Stimulated activated CD4-positive, alpha-beta T cell treated with anti-CD3 and anti-CD28 coated beads, Interleukin-12 subunit alpha, Interleukin-12 subunit beta, amount 100 ng/mL, for 4 hours (primary cell): Measurements from ENCODE around the gene BBS2.
"Not testable (repeated sequence)": the region's sequence is repeated elsewhere in the genome, so short reads cannot be mapped to it uniquely, and the experiment has no call there.

Experiments used
- DNase-seq: peaks from one replicate; pipeline ENCODE4 v3.0.0-alpha.2; 2020

The BBS2 gene

DNA sequence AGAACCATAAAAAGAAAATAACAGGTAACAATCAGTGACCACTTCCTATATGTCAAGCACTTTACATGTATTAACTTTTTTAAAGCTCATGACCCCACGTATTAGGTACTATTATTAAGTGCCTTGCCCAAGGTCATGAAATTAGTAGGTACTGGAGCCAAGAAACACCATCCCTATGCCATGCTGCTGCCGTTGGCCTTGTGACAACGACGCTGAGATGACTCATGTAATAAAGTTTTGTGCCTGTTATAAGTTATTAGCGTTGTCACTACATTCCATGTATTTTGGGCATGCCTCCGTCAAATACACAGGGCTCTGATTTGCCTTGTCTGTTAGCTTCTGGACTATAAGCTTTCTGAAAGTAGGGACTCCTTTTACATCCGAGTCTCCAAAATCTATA is 1.4 kb downstream of the BBS2 start:
- DNase-seq = no peak

DNA sequence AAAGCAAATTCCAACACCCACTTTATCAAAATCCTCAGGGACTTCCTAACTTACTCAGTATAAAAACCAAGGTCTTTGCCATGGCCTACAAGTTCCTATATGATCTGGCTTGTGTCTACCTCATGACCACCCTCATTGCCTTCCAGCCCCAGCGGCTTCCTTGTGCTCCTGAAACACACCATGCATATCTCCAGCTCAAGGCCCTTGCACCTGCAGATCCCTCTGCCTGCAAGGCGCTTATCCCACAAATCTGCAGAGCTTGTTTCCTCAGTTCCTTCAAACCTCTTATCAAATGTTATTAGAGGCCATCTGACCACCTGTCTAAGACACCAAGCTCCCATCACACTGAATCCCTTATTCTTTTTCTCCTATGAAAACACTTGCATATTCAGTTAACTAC is 2.6 kb downstream of the BBS2 start:
- no peak for DNase-seq

DNA sequence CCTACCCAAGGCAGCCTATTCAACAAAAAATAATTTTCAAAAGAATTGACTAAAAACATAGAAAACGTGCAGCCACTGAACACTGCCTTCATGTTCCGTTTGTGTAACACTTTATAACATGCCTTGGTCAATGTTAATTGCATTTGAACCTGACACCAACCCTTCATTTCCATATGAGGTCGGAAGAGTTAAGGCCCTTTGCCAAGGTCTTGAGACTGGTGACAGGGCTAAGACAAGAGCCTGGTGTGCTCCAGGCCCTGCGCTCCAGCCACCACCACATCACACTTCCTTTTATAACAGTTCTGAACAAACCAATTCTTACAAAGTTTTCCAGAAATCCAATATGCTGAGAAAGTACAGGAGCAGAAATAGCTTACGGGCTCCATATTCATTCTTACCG is 4.2 kb downstream of the BBS2 start:
- no peak for DNase-seq

DNA sequence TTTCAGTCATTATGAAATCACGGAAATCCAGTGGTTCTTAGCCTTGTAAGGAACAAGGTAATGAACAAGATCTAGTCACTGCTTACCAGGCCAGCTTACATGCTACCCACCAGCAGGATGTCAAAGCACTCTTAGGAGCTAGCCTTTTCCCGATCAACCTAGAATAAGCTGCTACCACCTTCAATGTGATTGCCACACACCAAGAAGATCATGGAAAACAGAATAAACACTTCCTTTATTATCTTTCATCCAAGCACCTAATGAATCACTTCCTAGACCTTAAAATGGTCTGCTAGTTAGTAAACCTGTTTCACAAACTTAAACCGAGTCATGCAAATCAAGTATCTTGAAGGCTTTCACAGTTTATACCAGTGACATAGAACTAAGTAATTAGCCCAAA is 5.0 kb downstream of the BBS2 start:
- DNase-seq = no peak

DNA sequence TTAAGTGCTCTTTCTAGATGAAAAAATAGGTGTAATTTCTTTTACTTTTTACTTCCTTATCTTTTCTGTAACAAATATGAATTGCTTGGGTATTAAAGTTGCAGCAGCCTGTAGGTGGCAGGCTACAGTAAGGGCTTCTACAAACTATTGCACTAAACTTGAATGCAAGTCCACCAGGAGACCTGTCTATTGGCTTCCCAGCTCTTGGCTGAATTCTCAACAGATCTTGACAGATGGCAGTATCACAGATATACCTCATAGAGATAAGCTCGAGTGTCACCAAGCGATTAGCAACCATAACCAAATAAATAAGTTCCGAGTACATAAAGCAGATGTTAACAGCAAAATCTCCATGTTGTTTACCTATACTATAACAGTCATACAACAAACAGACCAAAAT is 5.9 kb downstream of the BBS2 start:
- no peak for DNase-seq

DNA sequence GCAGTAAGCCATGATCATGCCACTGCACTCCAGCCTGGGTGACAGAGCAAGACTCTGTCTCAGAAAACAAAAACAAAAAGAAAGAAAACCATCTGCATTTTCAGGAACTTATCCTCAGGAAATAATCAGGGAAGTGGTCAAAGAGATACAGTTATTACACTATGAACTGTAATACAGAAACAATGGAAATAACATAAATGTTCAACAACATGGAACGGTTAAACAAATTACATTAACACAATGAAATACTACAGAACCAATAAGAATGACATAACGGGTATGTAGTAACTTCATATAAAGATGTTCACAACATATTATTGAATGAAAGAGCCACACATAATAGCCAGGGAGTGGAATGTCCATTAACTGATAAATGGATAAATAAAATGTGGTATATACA is 6.7 kb downstream of the BBS2 start:
- DNase-seq = no peak

DNA sequence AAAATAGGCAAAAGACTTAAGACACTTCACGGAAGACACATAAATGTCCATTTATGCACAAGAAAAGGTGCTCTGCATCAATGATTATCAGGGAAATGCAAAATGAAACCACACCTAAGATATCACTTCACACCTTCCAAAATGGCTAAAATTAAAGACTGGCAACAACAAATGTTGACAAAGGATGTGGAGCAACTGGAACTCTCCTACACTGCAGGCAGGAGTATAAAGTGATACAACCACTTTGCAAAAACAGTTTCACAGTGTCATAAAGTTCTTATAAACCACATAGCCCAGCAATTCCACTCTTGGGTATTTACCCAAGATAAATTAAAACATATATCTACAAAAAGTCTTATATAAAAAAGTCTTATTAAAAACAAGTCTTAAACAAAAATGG is 7.8 kb downstream of the BBS2 start:
- DNase-seq = no peak

DNA sequence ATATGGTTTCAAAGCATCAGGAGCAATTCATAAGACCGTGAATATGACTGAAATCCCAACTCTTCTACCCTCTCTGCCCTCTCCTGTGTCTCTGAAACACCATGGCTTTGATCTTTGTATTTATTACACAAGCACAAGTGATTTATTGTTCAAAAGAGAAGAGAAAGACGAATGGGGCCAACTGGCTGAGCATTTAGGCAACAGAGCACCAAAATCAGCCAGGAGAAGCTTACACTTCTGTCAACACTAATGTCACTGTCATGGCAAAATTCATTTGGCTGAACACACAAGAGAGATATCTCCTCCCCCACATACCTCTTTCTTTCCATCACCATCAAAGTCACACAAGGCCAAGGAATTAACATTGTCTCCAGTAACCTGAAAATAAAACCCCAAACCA is 9.3 kb downstream of the BBS2 start:
- no peak for DNase-seq

DNA sequence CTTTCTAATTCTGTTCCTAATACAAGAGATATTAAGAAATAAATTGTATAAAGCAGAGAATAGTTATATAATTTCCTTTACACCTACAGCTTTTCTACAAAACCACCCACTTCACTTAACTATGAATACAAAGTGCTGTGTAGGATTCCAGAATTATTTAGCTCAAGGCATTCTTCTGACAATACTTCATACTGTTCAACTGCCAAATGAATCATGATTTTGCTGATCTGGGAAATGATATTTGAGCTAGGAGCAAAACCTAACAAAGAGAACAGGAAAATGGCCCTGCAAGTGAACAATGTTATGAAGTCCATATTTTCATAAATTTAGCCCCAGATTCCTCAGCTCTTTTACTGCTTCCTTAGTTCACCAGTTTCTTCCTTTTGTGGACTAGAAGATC is 12.9 kb downstream of the BBS2 start:
- DNase-seq = no peak

DNA sequence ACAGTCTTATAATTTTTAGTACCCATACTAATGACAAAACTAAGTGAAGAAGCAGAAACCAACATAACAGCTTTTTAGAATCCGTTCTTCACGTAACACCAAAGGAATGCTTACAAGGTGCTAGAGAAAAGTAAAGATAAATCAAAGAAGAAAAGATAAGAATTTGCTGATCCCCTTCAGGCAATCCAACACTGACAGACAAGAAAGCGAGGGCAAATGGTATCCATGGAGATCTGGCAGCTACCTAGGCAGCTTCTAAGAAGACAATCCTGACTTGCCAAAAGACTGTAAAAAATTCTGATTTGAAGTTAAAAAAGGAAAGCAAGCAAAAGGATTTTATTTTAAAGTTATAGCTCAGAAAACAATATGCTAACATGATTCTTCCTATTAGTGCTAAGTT is 14.6 kb downstream of the BBS2 start:
- no peak for DNase-seq

DNA sequence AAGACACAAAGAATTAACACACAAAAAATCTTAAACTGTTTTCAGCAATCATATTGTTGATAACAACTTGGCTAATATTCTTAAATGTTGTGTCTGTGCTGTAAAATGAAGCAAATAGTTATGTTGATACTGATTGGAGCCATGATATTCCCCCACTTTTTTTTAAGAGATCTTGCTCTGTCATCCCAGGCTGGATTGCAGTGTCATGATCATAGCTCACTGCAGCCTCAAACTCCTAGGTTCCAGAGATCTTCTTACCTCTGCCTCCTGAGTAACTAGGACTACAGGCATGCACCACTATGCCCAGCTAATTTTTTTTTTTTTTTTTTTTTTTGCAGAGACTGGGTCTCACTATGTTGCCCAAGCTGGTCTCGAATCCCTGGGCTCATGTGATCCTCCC is 26.0 kb downstream of the BBS2 start:
- no peak for DNase-seq

DNA sequence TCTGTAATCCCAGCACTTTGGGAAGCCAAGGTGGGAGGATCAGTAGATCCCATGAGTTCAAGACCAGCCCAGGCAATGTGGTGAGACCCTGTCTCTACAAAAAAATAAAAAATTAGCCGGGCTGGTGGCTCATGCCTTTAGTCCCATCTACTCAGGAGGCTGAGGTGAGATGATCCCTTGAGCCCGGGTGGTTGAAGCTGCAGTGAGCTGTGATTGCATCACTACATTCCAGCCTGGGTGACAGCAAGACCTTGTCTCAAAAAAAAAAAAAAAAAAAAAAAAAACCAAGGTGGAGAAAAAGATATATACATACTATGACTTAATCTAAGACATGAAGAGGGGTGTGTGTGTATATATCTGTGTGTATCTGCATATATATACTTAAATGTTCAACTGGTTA is 26.7 kb downstream of the BBS2 start:
- DNase-seq = no peak

DNA sequence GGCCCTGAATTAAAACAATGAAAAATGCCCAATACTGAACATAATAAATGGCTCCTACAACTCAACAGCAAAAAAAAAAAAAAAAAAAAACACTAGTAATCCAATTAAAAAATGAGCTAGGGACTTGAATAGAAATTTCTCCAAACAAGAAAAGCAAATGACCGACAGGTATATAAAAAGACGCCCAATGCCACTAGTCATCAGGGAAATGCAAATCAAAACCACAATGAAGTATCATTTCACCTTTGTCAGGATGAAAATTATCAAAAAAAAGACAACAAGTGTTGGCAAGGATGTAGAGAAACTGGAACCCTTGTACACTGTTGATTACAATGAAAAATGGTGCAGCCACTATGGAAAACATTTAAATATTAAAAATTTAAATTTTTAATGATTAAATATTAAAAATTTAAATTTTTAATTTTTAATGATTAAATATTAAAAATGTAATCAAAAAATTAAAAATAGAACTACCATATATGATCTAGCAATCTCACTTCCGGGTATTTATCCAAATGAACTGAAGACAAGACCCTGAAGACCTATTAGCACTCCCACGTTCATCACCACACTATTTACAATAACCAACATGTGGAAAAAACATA is 28.1 kb downstream of the BBS2 start:
- DNase-seq = no peak

DNA sequence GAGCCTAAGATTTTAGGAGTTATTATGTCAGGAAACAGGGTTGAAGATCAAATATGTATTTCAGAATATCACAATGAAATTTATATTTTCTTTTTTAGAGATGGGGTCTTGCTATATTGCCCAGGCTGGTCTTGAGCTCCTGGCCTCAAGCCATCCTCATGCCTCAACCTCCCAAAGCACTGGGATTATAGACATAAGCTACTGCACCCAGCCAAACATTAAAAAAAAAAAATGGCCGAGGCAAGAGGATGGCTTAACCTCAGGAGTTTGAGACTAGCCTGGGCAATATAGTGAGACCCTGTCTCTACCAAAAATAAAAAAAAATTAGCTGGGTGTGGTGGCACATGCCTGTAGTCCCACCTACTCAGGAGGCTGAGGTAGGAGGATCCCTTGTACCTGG is 31.0 kb downstream of the BBS2 start:
- DNase-seq = not testable (repeated sequence)

DNA sequence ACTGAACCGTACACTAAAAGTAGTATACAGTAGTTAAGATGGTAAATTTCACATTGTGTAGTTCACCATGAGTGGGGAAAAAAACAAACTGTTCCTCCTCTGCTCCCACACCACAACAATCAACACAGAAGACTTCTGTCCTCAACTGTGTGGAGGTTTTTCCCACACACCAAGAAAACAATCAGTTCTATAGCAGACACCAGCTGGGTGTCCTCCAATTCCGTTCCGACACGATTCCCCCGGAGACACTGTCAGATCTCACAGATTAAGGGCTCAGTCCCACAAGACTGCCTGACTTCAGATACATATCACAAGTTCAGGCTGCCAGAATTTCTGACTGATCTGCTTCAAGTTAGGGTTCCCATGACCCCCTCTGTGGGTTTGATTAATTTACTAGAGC is 31.8 kb downstream of the BBS2 start:
- no peak for DNase-seq

DNA sequence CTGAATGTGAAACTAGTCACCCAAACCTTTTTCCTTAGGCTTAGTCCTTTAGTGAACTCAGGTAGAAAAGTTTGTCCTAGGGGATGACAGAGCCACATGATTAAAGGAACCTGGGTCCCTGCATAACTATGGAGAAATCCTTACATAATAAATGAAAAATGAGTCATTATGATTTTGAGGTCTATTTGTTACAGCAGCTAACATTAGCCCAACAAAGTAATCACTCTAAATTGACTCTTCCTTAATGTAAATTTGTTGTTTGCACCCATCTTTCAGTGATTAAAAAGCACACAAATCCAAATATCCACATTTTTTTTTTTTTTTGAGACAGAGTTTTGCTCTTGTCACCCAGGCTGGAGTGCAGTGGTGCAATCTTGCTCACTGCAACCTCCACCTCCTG is 36.4 kb downstream of the BBS2 start:
- DNase-seq = no peak

DNA sequence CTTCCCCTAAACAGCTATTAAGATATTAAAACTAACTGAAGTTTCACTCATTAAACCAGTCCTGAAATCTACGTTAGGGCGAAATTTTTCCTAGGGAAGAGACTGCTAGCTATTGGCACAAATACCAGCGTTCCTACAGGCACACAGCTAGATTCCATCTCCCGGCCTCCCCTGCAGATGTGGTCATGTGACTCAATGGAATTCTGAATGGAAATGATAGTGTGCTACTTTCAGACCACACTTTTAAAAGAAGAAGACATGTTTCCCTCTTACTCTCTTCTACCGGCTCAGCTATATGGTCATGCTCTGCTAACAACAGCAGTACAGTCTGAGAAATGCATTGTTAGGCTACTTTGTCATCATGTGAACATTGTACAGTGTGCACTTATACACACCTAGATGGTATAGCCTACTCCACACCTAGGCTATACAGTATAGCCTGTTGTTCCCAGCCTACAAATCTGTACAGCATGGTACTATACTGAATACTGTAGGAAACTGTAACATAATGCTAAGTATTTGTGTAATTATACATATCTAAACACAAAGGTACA is 37.1 kb downstream of the BBS2 start:
- DNase-seq = no peak

DNA sequence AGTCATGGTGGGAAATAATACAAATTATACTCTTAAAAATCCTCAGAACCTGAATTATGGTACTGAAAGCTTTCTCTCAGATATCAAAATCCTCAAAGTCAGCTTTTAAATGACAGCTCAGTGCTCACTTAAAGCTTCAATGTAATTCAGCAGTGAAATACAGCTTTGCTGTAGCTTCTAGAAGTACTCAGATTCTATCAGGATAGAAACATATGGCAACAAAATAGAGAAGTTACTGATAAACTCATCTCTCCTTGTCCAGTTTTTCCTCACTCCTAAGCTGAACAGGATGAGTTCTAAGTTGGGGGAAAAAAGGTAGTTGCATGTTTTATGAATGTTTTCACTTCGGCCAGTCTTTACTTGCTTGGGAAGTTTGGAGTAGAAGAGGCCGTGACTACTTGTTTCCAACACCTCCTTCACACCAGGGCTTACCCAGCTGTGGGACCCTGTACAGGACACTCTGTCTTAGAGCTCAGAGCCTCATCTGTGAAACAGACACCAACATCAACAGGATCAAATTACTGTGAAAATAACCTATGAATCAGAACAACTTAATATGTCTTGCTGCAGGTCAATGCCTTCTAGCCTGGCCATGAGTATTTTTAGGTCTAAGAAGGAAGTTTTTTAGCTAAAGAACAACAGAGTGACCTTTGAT is 38.2 kb downstream of the BBS2 start:
- DNase-seq = no peak

DNA sequence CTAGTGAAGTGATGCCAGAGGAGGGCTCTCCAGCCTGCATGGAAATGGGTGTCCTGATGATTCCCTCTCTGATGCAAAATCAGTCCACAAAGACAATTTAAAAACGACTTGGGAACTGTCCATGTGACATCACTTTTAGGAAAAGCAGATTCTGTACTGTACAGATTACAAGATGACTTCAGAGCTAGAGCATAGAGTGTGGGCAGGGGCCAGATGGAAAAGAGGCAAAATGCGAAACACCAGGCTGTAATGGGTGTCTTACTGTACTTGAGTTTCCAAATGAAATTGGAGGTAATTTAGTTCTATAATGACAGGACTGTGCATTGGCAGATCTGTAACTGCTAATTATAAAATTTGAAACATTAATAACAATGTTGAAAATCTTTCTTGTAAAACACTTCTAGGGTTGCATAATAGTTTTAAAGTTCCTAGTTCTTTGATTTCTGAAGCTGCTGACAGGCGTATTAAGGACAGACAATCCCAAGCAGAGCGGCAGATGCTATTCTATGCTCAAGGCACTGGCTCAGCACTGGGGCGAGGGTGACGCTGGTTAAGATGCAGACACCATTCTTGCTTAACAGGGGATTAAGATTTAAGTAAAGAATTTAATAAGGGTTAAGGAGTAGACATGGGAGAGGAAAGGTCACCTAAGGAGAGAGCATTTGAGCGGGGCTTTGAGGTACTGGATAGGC is 38.9 kb downstream of the BBS2 start:
- no peak for DNase-seq

DNA sequence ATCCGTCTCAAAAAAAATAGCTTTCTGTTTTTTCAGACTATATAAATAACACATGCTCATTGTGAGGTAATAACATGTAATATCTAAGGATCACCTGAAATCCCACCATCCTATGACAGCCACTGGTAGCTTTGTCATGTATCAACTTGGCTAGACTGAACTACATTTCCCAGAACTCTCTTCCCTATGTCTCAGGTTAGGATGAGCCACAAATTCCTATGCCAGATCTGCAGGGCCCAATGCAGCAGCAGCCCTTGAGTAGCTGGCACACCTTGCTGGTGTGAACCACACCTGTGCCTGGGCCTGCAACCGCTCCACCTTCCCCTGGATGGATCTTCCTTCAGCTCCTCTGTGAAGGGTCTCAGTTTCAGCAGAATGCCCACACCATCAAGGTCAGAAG is 40.4 kb downstream of the BBS2 start:
- no peak for DNase-seq

DNA sequence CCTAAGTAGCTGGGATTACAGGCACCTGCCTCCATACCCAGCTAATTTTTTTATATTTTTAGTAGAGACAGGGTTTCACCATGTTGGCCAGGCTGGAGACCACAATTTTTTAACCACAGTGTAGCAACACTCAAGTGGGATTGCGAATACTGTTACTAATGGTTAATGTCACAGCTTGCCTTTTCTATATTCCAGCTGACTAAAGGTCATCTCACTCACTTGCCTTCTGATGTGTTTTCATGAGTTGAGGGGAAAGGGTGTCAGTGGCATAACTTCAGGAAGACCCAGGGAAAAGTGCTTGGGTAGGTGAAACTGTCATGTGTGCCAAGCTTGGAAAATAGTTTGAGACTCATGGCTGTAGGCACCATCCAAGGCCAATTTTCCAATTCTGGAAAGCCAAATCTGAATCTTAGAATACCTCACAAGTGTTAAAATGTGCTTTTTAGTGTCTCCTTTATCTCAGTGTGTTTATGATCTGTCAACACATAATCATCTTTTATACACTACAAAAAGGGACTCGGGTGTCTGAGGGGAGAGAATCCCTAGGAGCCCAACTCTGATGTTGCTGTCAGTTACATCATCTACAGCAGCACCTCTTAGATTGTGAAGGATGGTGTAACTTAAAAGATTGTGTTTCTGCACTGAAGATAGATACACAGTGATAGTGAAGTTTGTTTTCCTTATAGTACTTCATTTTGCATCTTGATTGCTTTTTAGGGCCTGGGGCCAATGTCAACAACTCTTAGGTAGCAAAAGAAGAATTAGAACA is 41.4 kb downstream of the BBS2 start:
- DNase-seq = no peak

DNA sequence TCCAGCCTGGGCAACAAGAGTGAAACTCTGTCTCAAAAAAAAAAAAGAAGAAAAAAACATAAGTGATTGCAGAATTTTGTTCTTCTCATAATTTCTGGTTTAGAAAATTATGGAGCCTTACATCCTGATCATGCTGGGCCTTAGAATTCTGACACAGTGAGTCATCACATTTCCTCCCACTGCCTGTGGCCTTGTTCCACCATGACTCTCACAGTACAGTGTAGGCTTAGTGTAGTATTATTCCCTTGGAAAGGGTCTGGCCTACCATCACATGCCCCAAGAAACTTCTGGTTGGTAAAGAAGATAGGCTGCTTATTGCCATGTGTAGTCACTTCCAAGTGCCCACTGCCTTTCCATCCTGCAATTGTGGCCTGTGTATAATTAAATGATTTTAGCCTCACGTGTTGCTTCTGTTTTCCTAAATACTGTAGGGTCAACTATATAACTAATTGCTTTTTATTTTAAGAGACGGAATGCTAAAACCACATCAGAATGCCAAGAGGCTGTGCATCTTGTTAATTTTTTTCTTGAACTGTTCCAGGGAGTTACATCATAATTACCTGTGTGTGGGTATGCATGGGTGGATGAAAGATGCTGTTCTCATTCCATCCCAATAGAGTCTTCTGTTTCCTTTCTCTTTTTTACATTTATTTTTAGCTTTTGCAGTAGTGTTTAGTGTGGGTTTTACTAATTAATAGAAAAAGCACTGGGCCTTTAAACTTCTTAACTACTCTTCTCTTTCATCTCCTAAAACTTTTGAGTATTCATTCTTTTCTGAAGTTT is 42.5 kb downstream of the BBS2 start:
- no peak for DNase-seq

DNA sequence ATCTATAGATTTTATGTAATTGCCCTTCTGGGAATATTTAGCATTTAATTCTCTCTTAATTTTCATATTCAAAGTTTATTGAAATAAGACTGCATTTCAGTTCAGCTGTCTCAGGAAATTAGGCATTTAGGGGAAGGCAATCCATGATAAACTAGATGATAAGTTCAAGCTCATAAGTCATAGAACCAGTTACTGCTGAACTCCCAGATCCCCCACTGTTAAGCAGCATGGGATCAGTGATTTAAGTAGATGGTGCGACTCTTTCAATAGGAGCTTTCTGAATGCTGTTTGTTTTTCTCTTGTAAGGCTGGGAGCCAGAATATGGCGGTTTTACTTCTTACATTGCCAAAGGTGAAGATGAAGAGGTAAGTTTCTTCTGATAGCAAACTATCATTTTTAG is 44.6 kb downstream of the BBS2 start:
- DNase-seq = no peak
